ENCODE data around the gene HNRNPA1L2. TPM values are rescaled to one million over a fixed set of nuclear protein-coding genes. Genes with fewer than 3 reads are reported as not detected.
A peak's percentile ranks its signal among the peaks of the same experiment; 100 is the strongest.
"Not testable (repeated sequence)": the region's sequence is repeated elsewhere in the genome, so short reads cannot be mapped to it uniquely, and the experiment has no call there.

HNRNPA1L2 gene
- total and polyA plus RNA-seq, 3 experiments from 2014 or later = 9.3 to 11.1 (median 10.1) TPM

DNA sequence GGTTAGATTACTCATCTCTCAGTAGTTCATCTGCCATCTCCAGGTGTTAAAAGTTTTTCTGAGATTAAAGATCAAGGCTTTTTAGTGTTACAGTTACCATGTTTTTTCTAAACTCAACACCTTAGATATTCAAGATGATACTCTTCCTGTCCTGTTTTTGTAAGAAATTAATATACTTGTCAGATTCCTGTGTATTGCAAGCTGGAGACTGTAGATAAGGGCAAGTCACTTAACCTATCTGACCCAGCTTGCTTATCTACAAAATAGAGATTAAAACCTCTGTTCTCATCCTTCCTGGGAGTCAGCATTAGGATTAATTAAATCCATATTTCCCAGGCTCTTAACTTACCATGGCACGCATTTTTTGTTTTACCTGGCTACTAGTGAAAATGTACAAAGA is 35.6 kb downstream of the HNRNPA1L2 start:
- H3K9me3 ChIP-seq (ENCODE audit: low read length) = no peaks in the 10 kb centered on the region
- ChIA-PET POLR2A (no interaction called here), CTCF (interaction anchor here (1.8 kb wide), 1 partner anchor 14 kb away, joined by 4 read pairs; no protein-coding TSS in a partner anchor)
- peaks cover 7 to 36% (median 32%) of the 10 kb centered on the region in 3 donors for H3K4me1 Mint-ChIP-seq
- DNase-seq = no peak
- H3K27me3 Mint-ChIP-seq = no peaks in the 10 kb centered on the region
- peaks cover 20% of the 10 kb centered on the region for H3K36me3 ChIP-seq (ENCODE audit: insufficient read depth, low read length)
- no peaks in the 10 kb centered on the region for H3K27me3 ChIP-seq (ENCODE audit: insufficient read depth, low read length, poor library complexity, severe bottlenecking)
- no peak overlapping the region for H3K4me3 Mint-ChIP-seq
- H3K4me3 ChIP-seq (ENCODE audit: low read length) = no peak overlapping the region
- no peak overlapping the region for H3K27ac ChIP-seq (ENCODE audit: low read depth, low read length)
- H3K9me3 Mint-ChIP-seq = no peaks in the 10 kb centered on the region
- peaks cover 14 to 76% (median 24%) of the 10 kb centered on the region in 3 donors for H3K36me3 Mint-ChIP-seq
- H3K4me1 ChIP-seq (ENCODE audit: insufficient read depth, low read length) = no peaks in the 10 kb centered on the region
- peak overlapping the region in 2 of 8 donors; percentile 8 to 64 for H3K27ac Mint-ChIP-seq

DNA sequence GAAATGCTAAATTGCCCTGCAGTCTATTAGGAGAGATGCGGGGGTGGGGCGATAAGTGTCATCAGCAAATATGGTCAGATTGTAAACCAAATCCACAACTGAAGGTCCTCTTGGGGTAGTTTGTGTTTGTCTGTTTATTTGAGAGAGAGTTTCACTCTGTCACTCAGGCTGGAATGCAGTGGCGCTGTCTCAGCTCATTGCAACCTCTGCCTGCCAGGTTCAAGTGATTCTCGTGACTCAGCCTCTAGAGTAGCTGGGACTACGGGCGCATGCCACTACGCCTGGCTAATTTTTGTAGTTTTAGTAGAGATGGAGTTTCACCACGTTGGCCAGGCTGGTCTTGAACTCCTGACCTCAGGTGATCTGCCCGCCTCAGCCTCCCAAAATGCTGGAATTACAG is 43.6 kb downstream of the HNRNPA1L2 start:
- POLR2A ChIA-PET; H3K4me3 Mint-ChIP-seq; H3K9me3 Mint-ChIP-seq; H3K27me3 ChIP-seq (ENCODE audit: insufficient read depth, low read length, poor library complexity, severe bottlenecking); H3K4me1 Mint-ChIP-seq; H3K27ac Mint-ChIP-seq; H3K9me3 ChIP-seq (ENCODE audit: low read length); DNase-seq; H3K27ac ChIP-seq (ENCODE audit: low read depth, low read length); H3K4me1 ChIP-seq (ENCODE audit: insufficient read depth, low read length); CTCF ChIA-PET; H3K4me3 ChIP-seq (ENCODE audit: low read length); H3K27me3 Mint-ChIP-seq: not testable (repeated sequence)
- H3K36me3 ChIP-seq (ENCODE audit: insufficient read depth, low read length) = peaks cover 12% of the 10 kb centered on the region
- H3K36me3 Mint-ChIP-seq = peaks cover 15 to 78% (median 22%) of the 10 kb centered on the region in 3 donors

DNA sequence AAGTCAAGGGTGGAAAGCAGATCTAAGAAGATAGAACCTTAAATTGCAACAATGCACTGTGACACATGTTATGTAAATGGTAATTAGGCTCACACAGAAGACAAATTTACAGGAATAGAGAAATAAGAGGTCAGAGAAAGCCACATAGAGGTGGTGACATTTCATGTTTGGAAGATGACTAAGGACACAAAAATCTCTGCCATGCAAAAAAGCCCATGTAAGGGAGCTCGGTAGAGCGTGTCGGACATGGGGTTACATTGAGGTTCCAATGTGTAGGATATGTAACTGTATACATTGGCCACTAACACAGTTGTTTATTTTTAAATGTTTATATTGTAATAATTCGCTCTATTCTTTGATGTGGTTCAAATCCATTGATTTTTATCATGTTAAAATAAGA is 44.1 kb downstream of the HNRNPA1L2 start:
- H3K9me3 ChIP-seq (ENCODE audit: low read length) = no peaks in the 10 kb centered on the region
- no peaks in the 10 kb centered on the region for H3K27me3 ChIP-seq (ENCODE audit: insufficient read depth, low read length, poor library complexity, severe bottlenecking)
- no peaks in the 10 kb centered on the region for H3K9me3 Mint-ChIP-seq
- H3K4me3 Mint-ChIP-seq = no peak overlapping the region
- H3K4me1 Mint-ChIP-seq = peaks cover 4 to 9% (median 5%) of the 10 kb centered on the region in 3 donors
- ChIA-PET POLR2A (no interaction called here), CTCF (no interaction called here)
- H3K36me3 Mint-ChIP-seq = peaks cover 15 to 77% (median 22%) of the 10 kb centered on the region in 3 donors
- no peak for DNase-seq
- peaks cover 12% of the 10 kb centered on the region for H3K36me3 ChIP-seq (ENCODE audit: insufficient read depth, low read length)
- H3K4me3 ChIP-seq (ENCODE audit: low read length) = no peak overlapping the region
- H3K27ac ChIP-seq (ENCODE audit: low read depth, low read length) = no peak overlapping the region
- H3K27me3 Mint-ChIP-seq = no peaks in the 10 kb centered on the region
- peak overlapping the region in 1 of 8 donors; percentile 14 for H3K27ac Mint-ChIP-seq
- no peaks in the 10 kb centered on the region for H3K4me1 ChIP-seq (ENCODE audit: insufficient read depth, low read length)

Other genes with a start within 250 kb of the HNRNPA1L2 start
- under 1 TPM; 0.20 to 0.26 TPM for gene THSD1, start 236.3 kb upstream of the HNRNPA1L2 start, total RNA-seq
- not detected for gene THSD1, start 236.3 kb upstream of the HNRNPA1L2 start, polyA plus RNA-seq
- gene VPS36, start 191.8 kb upstream of the HNRNPA1L2 start, total RNA-seq = 10 to 100 TPM; 33.8 to 34.9 TPM
- gene VPS36, start 191.8 kb upstream of the HNRNPA1L2 start, polyA plus RNA-seq = 47.1 TPM
- 10 to 100 TPM; 31.1 to 36.1 TPM for gene CKAP2, start 187.0 kb upstream of the HNRNPA1L2 start, total RNA-seq
- gene CKAP2, start 187.0 kb upstream of the HNRNPA1L2 start, polyA plus RNA-seq = 12.2 TPM
- 10 to 100 TPM; 66.7 to 71.1 TPM for gene SUGT1, start 10.4 kb downstream of the HNRNPA1L2 start, total RNA-seq
- 54.8 TPM for gene SUGT1, start 10.4 kb downstream of the HNRNPA1L2 start, polyA plus RNA-seq
- not detected for gene CNMD, start 97.4 kb downstream of the HNRNPA1L2 start, total RNA-seq
- gene CNMD, start 97.4 kb downstream of the HNRNPA1L2 start, polyA plus RNA-seq = not detected
- not detected for gene PCDH8, start 206.2 kb downstream of the HNRNPA1L2 start, total RNA-seq
- gene PCDH8, start 206.2 kb downstream of the HNRNPA1L2 start, polyA plus RNA-seq = not detected

Measured in CD8-positive, alpha-beta memory T cell (primary cell).